T-helper 1 cell (primary cell): ENCODE data around the gene EXOSC9.

Experiments used
- DNase-seq, 5 donors: peaks; one replicate each; pipeline ENCODE4 v3.0.0-alpha.2; 2012 to 2020

EXOSC9 gene

DNA sequence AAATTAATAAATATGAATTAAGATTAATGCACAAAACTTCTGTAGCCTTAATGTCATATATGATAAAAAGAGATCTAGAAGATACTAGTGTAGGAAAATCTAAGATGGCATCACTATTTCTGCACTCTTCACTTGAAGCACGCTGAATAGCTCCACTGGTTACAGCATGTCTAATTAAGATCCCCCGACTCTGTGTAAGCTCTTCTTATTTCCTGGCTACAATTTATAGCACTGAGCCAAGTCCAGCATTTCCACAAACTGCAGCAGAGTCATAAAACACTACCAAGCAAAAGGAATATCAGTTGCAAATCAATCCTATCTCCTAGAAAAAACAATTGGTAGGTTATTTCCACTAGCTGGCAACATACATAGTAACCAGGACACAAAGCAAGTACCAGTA lies 23.8 kb downstream of the EXOSC9 start:
- DNase-seq: no peak

DNA sequence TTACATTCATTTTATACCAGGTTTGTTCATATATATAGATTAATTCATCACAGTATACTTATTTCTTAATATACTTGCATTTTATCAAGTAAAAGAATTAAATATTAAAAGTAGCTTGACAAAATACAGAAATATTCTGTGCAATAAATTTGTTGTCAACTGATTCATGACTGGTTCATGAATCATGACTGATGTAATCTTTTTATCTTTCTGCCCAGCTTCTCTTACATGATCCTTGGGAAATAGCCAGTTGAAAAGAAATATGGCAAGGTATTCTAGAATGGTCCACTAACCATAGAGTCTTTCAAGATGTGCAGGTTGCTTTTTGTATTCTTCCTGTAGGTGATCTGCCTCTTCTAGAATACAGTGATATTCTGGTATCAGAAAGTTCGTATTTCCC lies 26.7 kb downstream of the EXOSC9 start:
- DNase-seq: no peak

DNA sequence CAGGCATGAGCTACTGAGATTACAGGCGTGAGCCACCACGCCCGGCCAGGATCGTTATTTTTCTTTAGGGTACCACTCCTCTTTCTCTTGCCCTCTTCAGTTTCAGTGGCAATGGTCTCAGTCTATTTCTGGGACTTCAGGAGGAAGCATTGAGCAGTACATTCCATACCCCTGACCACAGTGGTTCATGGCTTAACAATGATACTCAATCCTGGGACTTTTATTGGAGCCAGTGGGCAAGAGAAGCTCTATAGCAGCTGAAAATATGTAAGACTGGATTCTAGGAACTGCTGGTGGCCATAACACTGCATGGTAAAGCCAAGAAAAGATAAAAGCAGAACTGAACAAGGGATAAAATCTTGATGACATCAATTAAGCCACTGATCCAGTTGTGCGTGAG lies 28.4 kb downstream of the EXOSC9 start:
- no peak for DNase-seq

DNA sequence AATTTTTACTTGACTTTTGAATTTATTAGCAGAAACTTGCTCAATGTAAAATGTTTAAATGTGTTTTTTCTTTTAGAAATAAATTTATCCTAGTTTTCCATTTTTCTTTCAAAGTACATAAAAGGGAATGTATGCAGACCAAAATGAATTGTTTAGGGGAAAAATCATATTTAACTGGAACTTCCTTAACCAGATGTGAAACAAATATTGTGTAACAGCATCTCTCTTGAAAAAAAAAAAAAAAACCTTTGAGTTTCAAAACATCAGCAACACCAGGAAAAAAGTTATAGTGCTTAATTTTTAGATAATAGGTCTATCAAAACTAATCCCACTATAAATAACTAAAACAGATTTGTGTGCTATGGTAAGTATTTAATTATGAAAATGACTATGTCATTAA lies 37.0 kb downstream of the EXOSC9 start:
- DNase-seq: no peak

DNA sequence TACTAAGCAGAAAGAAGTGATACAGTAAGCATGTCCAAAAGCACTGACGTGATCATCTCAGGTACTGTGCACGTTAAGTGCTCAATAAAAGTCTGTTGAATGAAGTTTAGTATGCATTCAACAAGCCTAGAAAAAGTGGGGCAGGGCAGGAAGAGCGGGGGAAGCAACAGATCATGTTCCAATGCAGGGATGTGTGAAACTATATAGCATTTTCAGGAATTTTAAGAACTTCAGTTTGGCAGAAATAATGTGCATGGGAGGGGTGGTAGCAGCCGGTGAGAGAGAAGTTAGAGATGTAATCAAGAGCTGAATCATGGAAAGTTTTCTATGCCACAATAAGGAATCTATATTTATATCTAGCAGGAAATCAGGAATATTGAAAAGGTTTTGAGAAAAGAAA lies 41.7 kb downstream of the EXOSC9 start:
- no peak for DNase-seq

DNA sequence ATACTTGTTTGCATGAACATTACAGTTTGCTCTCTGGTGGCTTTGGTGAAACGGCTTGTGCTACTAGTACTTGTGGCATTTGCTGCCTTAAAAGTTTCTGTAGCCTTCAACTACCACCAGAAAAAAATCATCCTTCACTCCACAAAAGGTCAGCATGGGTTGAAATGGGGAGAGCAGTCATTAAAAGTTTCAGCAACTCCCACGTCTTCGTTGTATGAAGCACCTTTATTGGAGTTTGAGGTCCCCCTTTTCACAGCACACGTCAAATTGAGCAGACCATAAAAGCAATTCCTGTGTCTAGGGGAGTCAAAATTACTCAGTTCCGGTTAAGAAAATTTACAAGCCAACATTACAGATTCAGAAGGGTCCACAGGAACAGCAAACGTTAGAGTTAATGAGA lies 45.5 kb downstream of the EXOSC9 start:
- DNase-seq: no peak

DNA sequence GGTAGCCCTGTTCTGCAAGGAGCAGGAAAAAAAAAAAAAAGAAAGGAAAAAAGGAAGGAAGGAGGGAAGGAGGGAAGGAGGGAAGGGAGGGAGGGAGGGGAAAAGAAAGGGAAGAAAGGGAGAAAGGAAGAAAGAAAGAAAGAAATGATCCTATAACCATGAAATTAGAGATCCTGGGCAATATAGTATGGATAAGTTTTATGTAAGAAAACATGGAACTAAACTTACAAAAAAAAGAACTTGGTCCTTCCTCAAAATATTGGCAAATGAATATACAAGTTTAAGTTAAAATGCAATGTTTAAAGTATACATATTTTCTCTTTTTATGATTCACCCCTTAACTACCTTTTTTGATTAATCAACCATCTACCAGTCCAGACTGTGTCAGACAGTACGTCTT lies 50.2 kb downstream of the EXOSC9 start:
- DNase-seq: no peak

DNA sequence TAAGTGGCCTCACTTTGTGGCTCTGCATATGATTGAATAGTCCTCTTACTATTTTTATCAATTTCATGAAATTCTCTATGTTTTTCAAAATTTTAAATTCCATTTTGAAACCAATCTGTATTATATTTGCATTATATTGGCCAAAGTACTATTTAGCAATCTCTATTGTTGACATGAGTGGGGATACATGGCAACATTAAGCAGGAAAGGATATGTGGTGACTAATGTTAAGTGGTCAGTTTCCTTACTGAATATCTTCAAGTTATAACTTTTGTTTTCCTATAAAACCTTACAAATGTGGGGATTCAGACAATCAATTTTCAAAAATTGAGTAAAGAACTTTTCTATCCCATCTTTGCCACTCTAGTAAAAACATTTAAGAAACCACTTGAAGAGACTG lies 59.0 kb downstream of the EXOSC9 start:
- DNase-seq: no peak

DNA sequence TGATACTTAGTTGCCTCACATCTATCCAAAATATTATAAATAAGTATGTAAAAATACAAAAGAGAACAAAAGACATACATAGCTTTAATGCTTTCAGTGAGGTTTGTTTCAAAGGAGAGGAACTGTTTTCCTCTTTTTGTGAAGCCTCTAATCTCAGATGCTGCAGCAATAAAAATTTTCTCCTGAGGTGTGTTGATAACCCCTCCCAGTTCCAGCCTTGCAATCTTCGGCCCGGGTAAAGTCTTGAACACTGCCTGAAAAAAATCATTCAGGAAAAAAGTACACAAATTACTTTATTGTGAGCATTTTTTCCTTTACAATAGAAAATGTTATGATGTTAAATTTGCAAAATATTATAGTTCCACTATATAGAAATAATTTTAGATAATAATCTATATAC lies 60.3 kb downstream of the EXOSC9 start:
- no peak for DNase-seq

DNA sequence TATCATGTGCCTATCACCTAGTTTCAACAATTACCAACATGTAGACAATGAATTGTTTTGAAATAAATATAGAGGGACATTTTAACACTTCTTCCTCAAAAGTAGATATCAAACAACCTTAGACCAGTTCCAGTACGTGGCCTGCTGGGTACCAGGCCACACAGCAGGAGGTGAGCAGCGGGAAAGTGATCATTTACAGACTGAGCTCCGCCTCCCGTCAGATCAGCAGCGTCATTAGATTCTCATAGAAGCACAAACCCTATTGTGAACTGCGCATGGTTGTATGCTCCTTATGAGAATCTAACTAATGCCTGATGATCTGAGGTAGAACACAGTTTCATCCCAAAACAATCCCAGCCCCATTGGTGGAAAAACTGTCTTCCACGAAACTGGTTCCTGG lies 62.7 kb downstream of the EXOSC9 start:
- DNase-seq: no peak
